Lower leg skin (tissue), 3 donors: ENCODE measurements around the gene GLI1.

ENCODE experiments used
- POLR2A ChIP-seq, 2 donors: fragments of 450-650 bp; IDR thresholded peaks; one replicate each; pipeline ENCODE4 v1.6.1; 2016 to 2017; ENCODE audit warnings: antibody characterized with exemption in 2 of 2, mild to moderate bottlenecking in 1 of 2, moderate library complexity in 1 of 2
- TF ChIP-seq, protein P1 (sequence below), 3 donors: fragments of 450-650 bp; IDR thresholded peaks; one replicate each; pipeline ENCODE4 v1.5.1; 2016; ENCODE audit warnings: antibody characterized with exemption in 3 of 3, mild to moderate bottlenecking in 3 of 3, moderate library complexity in 2 of 3

DNA sequence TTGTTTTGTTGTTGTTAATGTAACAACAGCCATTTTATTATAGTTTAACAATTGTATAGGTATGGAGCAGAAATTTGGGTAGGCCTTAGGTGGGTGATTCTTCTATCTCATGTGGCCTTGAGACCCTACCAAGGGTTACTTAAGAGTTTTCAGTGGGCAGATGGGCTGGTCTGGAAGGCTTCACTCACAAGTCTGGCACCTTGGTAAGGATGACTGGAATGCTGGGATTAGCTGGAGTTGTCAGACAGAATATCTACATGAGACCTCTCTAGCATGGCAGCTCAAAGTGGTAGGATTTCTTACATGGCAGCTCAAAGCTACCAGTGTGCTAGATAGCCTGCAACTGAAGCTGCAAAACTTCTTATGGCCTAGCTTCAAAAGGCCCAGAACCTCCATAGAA lies 26.1 kb downstream of the GLI1 start:
- TF ChIP-seq, protein P1, sequence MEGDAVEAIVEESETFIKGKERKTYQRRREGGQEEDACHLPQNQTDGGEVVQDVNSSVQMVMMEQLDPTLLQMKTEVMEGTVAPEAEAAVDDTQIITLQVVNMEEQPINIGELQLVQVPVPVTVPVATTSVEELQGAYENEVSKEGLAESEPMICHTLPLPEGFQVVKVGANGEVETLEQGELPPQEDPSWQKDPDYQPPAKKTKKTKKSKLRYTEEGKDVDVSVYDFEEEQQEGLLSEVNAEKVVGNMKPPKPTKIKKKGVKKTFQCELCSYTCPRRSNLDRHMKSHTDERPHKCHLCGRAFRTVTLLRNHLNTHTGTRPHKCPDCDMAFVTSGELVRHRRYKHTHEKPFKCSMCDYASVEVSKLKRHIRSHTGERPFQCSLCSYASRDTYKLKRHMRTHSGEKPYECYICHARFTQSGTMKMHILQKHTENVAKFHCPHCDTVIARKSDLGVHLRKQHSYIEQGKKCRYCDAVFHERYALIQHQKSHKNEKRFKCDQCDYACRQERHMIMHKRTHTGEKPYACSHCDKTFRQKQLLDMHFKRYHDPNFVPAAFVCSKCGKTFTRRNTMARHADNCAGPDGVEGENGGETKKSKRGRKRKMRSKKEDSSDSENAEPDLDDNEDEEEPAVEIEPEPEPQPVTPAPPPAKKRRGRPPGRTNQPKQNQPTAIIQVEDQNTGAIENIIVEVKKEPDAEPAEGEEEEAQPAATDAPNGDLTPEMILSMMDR (IDR thresholded peaks at IDR 0.05) = no peak
- no peak for TF ChIP-seq POLR2A (IDR thresholded peaks at IDR 0.05)
